ENCODE results near the gene LAMA3. TPM values are rescaled to one million over a fixed set of nuclear protein-coding genes. Genes with fewer than 3 reads are reported as not detected.

LAMA3 gene
- total RNA-seq, 2 donors from 2014 or later = 31.9 to 41.3 TPM

DNA sequence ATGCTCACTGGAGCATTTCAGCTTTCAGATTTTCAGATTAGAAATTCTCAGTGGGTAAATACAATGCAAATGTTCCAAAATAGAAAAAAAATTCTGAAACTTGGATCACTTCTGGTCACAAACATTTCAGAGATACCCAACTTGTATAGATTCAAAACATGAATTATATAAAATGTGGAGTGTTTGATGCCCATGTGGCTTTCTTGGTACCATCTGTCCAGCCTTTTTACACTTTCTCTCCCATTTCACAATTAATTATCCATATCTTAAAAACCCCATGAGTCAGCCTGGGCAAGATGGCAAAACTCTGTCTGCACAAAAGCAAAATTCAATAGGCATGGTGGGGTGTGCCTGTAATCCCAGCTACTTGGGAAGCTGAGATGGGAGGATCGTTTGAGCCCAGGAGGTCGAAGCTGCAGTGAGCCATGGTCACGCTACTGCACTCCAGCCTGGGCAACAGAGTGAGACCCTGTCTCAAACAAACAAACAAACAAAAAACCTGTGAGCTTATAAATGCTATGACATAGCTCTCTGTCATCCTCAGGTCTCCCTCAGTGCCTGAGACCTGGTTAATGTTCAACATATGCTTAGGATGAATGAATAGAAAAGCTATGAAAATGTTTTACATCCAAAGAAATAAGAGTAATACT is 179.0 kb downstream of the LAMA3 start:
- TF ChIP-seq, protein P1, sequence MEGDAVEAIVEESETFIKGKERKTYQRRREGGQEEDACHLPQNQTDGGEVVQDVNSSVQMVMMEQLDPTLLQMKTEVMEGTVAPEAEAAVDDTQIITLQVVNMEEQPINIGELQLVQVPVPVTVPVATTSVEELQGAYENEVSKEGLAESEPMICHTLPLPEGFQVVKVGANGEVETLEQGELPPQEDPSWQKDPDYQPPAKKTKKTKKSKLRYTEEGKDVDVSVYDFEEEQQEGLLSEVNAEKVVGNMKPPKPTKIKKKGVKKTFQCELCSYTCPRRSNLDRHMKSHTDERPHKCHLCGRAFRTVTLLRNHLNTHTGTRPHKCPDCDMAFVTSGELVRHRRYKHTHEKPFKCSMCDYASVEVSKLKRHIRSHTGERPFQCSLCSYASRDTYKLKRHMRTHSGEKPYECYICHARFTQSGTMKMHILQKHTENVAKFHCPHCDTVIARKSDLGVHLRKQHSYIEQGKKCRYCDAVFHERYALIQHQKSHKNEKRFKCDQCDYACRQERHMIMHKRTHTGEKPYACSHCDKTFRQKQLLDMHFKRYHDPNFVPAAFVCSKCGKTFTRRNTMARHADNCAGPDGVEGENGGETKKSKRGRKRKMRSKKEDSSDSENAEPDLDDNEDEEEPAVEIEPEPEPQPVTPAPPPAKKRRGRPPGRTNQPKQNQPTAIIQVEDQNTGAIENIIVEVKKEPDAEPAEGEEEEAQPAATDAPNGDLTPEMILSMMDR (IDR thresholded peaks at IDR 0.05) = no peak
- Histone ChIP-seq H3K9ac (ENCODE audit: low read depth in 2 of 2, low read length in 2 of 2) (no peak overlapping the region), H3K4me1 (no peaks in the 10 kb centered on the region), H3K27ac (no peak overlapping the region), H3K27me3 (no peaks in the 10 kb centered on the region), H3K4me3 (no peak overlapping the region), H3K36me3 (no peaks in the 10 kb centered on the region), H3K9me3 (no peaks in the 10 kb centered on the region)
- no peak for DNase-seq
- intact Hi-C loops (cut with DNase I) = no loop called here

DNA sequence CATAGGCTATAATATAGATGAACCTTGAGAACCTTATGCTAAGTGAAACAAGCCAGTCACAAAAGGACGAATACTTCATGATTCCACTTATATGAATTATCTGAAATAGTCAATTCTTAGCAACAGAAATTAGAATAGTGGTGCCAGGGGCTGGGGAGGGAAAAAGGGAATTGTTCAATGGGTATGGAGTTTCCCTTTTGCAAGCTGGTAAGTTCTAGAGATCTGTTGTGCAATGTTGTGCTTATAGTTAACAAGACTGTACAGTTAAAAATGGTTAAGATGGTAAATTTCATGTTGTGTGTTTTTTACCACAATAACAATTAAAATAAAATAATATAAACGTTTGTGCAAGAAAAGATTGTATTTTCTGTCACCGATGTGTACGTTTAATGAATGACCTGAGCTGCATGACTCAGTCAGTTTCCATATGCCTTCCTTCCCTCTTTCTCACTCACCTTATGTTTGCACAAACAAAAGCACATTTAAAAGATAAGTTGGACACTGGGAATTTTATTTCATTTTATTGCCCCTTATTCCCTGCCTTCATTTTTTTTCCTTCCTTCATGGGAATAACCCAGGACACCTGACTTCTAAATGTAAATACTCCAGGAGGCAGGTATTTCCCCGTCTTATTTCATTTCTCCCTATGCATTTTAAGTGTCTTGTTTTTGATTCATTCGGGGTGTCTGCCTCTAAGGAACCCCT is 181.6 kb downstream of the LAMA3 start:
- intact Hi-C loops (cut with DNase I) = no loop called here
- Histone ChIP-seq H3K9ac (ENCODE audit: low read depth in 2 of 2, low read length in 2 of 2) (peak overlapping the region in 1 of 2 donors; percentile 31), H3K9me3 (no peaks in the 10 kb centered on the region), H3K27me3 (no peaks in the 10 kb centered on the region), H3K4me1 (no peaks in the 10 kb centered on the region), H3K4me3 (no peak overlapping the region), H3K27ac (peak overlapping the region; percentile 66), H3K36me3 (no peaks in the 10 kb centered on the region)
- DNase-seq = peak; percentile 46
- TF ChIP-seq, protein P1 (IDR thresholded peaks at IDR 0.05) = no peak

DNA sequence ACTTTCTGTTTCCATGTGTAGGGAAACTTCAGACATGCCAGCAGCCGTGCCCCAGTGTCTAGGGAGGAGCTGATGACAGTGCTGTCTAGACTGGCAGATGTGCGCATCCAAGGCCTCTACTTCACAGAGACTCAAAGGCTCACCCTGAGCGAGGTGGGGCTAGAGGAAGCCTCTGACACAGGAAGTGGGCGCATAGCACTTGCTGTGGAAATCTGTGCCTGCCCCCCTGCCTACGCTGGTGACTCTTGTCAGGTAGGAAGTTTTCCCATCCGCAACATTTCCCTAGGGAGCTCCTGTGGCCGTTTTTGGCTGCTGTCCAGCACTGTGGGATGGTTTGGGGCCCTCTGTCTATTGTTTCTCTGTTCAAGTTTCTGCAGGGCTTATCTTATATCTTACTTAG is 182.2 kb downstream of the LAMA3 start:
- no peaks in the 10 kb centered on the region for H3K36me3 ChIP-seq
- no peaks in the 10 kb centered on the region for H3K4me1 ChIP-seq
- intact Hi-C loops (cut with DNase I) = no loop called here
- TF ChIP-seq, protein P1 (IDR thresholded peaks at IDR 0.05) = no peak
- no peak overlapping the region for H3K4me3 ChIP-seq
- H3K27ac ChIP-seq = peak overlapping the region; percentile 66
- peak; percentile 62 for DNase-seq
- H3K9ac ChIP-seq (ENCODE audit: low read depth in 2 of 2, low read length in 2 of 2) = peak overlapping the region; percentile 31 to 42
- H3K27me3 ChIP-seq = no peaks in the 10 kb centered on the region
- no peaks in the 10 kb centered on the region for H3K9me3 ChIP-seq

DNA sequence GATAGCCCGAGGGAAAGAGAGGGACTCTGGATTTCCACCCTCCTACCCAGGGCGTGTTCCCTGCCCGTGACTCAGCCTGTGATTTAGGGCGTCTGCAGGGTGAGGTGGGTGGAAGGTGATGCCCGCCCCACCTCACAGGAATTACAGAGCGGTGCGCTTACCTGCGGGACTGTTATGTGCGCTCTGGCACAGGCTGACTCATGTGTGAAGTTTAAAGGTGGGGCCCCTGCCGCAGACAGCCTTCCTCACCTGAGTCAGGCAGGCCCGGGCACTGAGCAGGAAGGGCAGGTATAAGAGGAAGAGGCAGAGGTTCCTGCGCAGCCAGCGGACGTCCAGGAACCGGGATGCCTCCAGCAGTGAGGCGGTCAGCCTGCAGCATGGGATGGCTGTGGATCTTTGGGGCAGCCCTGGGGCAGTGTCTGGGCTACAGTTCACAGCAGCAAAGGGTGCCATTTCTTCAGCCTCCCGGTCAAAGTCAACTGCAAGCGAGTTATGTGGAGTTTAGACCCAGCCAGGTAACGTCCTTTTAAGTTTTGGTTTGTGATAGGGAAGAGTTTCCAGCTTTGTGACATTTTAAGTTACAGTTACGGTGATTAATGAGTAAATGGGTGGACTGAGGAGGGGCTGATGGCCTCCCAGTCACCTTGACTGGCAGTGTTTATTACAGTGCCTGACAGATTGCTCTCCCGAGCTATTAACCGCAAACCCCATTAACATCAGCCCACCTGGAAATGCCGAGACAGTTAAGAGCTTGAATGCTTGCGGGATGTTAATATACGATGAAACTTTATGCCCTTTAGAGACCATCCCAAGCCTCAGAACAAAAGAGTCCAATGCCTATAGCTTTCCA is 183.7 kb downstream of the LAMA3 start:
- Histone ChIP-seq H3K27me3 (no peaks in the 10 kb centered on the region), H3K36me3 (no peaks in the 10 kb centered on the region), H3K4me1 (no peaks in the 10 kb centered on the region), H3K9me3 (no peaks in the 10 kb centered on the region), H3K4me3 (peak overlapping the region; percentile 40), H3K9ac (ENCODE audit: low read depth in 2 of 2, low read length in 2 of 2) (peak overlapping the region in 1 of 2 donors; percentile 69), H3K27ac (peak overlapping the region; percentile 83)
- peak; percentile 90 for DNase-seq
- TF ChIP-seq, protein P1 (IDR thresholded peaks at IDR 0.05) = no peak
- intact Hi-C loops (cut with DNase I) = no loop called here

Data from colonic mucosa (tissue), 4 donors.